HepG2 (cell line): Measurements from ENCODE around the gene COMMD1.

Experiments
- HDAC6 ChIP-seq: fragments of 200-600 bp; sonication (generic); IDR thresholded peaks from 2 replicates; pipeline ENCODE4 v1.7.0; 2017; ENCODE audit warnings: mild to moderate bottlenecking, antibody characterized with exemption, low read length, low read depth
- MYNN ChIP-seq: sonication (generic); formaldehyde crosslinking; IDR thresholded peaks from 2 replicates; pipeline ENCODE4 v1.4.0; 2020; ENCODE audit warnings: mild to moderate bottlenecking, low read depth, missing genetic modification reagents
- TF ChIP-seq, protein P1 (sequence below): sonication (generic); formaldehyde crosslinking; IDR thresholded peaks from 2 replicates; pipeline ENCODE4 v1.9.0; 2021; ENCODE audit warnings: missing genetic modification reagents, borderline replicate concordance
- TF ChIP-seq, protein P2 (sequence below): sonication (generic); formaldehyde crosslinking; IDR thresholded peaks from 2 replicates; pipeline ENCODE4 v1.4.0; 2020; ENCODE audit warnings: mild to moderate bottlenecking, missing genetic modification reagents
- TF ChIP-seq, protein P3 (sequence below): sonication (generic); formaldehyde crosslinking; IDR thresholded peaks from 2 replicates; pipeline ENCODE4 v1.8.0; 2022; ENCODE audit warnings: mild to moderate bottlenecking, missing genetic modification reagents, borderline replicate concordance

DNA sequence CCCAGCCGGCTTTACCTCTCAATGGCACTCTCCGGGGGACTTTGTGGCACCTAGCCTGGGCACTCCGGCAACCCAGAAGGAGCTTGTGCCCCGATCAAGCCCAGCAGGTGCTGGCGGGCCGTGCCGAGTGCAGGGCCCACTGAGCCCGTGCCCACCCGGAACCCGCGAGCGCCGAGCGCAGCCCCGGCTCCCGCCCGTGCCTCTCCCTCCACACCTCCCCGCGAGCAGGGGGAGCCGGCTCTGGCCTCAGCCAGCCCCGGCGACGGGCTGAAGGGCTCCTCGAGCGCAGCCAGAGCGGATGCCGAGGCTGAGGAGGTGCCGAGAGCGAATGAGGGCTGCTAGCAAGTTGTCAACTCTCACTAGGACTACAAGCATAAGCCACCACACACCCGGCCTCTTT lies 136.9 kb downstream of the COMMD1 start:
- TF ChIP-seq, protein P1, sequence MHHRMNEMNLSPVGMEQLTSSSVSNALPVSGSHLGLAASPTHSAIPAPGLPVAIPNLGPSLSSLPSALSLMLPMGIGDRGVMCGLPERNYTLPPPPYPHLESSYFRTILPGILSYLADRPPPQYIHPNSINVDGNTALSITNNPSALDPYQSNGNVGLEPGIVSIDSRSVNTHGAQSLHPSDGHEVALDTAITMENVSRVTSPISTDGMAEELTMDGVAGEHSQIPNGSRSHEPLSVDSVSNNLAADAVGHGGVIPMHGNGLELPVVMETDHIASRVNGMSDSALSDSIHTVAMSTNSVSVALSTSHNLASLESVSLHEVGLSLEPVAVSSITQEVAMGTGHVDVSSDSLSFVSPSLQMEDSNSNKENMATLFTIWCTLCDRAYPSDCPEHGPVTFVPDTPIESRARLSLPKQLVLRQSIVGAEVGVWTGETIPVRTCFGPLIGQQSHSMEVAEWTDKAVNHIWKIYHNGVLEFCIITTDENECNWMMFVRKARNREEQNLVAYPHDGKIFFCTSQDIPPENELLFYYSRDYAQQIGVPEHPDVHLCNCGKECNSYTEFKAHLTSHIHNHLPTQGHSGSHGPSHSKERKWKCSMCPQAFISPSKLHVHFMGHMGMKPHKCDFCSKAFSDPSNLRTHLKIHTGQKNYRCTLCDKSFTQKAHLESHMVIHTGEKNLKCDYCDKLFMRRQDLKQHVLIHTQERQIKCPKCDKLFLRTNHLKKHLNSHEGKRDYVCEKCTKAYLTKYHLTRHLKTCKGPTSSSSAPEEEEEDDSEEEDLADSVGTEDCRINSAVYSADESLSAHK (CRISPR knock-in tag), result no peak
- TF ChIP-seq, protein P2, sequence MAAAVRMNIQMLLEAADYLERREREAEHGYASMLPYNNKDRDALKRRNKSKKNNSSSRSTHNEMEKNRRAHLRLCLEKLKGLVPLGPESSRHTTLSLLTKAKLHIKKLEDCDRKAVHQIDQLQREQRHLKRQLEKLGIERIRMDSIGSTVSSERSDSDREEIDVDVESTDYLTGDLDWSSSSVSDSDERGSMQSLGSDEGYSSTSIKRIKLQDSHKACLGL, result no peak
- TF ChIP-seq MYNN (CRISPR knock-in tag) (no peak), HDAC6 (no peak)
- TF ChIP-seq, protein P3, sequence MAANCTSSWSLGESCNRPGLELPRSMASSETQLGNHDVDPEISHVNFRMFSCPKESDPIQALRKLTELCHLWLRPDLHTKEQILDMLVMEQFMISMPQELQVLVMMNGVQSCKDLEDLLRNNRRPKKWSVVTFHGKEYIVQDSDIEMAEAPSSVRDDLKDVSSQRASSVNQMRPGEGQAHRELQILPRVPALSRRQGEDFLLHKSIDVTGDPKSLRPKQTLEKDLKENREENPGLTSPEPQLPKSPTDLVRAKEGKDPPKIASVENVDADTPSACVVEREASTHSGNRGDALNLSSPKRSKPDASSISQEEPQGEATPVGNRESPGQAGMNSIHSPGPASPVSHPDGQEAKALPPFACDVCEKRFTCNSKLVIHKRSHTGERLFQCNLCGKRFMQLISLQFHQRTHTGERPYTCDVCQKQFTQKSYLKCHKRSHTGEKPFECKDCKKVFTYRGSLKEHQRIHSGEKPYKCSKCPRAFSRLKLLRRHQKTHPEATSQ (CRISPR knock-in tag), result no peak
